GM21447 (cell line): Measurements from ENCODE around the gene EPC1.
"Not testable (repeated sequence)": the region's sequence is repeated elsewhere in the genome, so short reads cannot be mapped to it uniquely, and the experiment has no call there.

Experiments used
- ATAC-seq: cut with Tn5 transposase; IDR thresholded peaks from one replicate; pipeline ENCODE4 v1.9.1; 2021; ENCODE audit not compliant: unreplicated experiment

The EPC1 gene

DNA sequence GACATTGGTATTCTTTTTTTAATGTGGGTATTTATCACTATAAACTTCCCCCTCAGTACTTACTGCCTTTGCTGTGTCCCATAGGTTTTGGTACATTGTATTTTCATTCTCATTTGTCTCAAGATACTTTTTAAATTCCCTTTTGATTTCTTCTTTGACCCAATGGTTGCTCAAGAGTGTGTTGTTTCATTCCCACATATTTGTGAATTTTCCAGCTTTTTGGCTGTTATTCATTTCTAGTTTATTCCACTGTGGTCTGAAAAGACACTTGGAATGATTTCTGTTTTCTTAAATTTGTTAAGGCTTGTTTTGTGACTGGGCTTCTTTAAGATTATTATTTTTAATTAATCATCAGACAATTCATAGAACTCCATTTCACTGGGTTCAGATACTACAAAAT lies 105.0 kb downstream of the EPC1 start:
- ATAC-seq, result no peak

DNA sequence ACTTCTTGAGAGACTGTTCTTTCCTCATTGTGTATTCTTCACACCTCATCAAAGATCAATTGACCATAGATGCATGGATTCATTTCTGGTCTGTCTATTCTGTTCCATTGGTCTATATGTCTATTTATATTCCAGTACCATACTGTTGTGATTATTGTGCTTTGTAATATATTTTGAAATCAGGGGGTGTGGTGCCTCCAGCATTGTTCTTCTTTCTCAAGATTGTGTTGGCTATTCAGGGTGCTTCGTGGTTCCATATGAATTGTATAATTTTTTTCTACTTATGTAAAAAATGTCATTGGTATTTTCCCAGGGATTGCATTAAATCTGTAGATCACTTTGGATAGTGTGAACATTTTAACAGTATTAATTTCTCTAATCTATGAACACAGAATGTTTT lies 106.5 kb downstream of the EPC1 start:
- ATAC-seq, result no peak

GRCh38 chr10:32239769-32240168 lies 107.2 kb downstream of the EPC1 start:
- no peak for ATAC-seq

DNA sequence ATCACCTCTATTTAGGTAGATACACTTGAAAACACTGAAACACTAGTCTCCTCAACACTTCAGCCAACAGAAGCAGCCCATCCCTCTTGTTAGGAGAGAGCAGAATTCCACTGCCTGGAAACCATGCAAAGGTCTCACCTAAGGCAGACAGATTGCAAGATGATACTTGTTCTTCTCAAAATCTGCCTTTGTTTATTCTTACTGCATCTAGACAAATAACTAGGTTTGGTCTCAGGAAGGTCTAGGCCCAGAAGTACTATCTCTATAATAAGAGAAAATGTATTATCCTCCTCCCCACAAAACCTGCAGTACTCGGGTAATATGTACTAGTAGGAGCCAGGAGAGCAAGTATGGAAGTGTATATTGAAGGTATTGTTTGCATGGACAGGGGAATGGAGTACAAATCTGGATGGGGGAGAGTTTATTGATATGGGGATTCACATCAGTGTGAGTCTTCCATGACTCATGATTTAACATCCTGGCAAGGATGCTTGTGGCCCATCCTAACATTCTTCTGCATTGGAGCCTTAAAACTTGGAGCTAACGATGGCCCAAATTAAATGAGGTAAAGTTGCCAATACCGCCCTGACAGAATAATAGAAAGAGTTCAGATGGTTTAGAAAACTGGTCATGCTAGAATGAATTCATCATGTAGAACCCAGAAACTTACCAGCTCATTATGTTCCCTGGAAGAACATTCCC lies 109.2 kb downstream of the EPC1 start:
- ATAC-seq, result no peak

- no peak for ATAC-seq
Measured at GRCh38 chr10:32234471-32234870, 112.5 kb downstream of the EPC1 start.

DNA sequence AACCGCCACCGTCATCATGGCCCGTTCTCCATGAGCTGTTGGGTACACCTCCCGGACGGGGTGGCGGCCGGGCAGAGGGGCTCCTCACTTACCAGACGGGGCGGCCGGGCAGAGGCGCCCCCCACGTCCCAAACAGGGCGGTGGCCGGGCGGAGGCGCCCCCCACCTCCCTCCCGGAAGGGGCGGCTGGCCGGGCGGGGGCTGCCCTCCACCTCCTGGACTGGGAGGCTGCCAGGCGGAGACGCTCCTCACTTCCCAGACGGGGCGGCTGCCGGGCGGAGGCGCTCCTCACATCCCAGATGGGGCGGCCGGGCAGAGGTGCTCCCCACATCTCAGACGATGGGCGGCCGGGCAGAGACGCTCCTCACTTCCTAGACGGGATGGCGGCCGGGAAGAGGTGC lies 113.6 kb downstream of the EPC1 start:
- not testable (repeated sequence) for ATAC-seq

- no peak for ATAC-seq
Measured at GRCh38 chr10:32232378-32232777, 114.6 kb downstream of the EPC1 start.

- ATAC-seq, result not testable (repeated sequence)
Measured at GRCh38 chr10:32229788-32230187, 117.2 kb downstream of the EPC1 start.

- ATAC-seq, result no peak
Measured at GRCh38 chr10:32229170-32229569, 117.8 kb downstream of the EPC1 start.

- no peak for ATAC-seq
Measured at GRCh38 chr10:32227802-32228201, 119.2 kb downstream of the EPC1 start.

DNA sequence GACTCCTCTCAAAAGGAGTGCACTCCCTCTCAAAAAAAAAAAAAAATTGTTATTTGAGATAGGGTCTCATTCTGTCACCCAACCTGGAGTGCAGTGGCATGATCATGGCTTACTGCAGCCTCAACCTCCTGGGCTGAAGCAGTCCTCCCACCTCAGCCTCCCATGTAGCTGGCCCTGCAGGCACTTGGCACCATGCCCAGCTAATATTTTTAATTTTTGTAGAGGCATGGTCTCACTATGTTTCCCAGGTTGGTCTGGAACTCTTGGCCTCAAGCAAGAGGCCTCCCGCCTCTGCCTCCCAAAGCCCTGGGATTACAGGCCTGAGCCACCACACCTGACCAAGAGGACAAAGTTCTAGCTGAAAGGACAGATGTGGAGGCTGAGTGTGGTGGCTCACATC lies 120.3 kb downstream of the EPC1 start:
- no peak for ATAC-seq

DNA sequence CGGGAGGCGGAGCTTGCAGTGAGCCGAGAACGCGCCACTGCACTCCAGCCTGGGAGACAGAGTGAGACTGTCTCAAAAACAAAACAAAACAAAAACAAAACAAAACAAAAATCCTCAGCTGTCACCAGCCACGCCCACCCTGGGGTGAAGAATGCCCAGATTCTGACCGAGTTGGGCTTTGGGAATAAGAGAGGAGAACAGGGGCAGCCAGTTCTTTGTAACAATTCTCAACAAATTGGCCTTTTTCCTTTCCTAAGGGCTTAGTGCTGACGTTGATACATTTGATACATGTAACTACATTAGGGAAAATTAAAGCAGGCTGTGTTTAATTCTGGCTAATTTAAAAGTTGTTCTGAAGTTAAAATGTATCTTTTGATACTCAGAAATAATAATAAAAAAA lies 121.0 kb downstream of the EPC1 start:
- ATAC-seq, result no peak

DNA sequence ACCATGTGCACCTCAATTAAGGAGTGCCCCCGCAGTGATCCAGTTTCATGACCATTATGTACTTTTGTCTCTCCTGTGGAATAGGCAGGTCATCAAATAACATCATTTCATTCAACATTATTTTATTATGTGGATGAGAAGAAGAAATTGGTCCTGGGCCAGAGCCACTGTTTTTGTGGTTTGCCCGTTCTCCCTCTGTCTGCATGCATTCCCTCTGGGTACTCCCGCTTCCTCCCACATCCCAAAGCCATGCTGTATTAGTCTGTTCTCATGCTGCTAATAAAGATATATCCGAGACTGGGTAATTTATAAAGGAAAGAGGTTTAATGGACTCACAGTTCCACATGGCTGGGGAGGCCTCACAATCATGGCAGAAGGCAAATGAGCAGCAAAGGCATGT lies 124.6 kb downstream of the EPC1 start:
- ATAC-seq, result not testable (repeated sequence)

DNA sequence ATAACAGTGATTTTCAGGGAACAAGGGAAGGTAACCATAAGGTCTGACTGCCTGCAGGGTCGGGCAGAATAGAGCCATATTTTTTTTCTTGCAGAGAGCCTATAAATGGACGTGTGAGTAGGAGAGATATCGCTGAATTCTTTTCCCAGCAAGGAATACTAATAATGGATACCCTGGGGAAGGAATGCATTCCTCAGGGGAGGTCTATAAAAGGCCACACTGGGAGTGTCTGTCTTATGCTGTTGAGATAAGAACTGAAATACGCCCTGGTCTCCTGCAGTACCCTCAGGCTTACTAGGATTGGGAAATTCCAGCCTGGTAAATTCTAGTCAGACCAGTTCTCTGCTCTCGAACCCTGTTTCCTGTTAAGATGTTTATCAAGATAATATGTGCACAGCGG lies 127.8 kb downstream of the EPC1 start:
- ATAC-seq, result not testable (repeated sequence)

DNA sequence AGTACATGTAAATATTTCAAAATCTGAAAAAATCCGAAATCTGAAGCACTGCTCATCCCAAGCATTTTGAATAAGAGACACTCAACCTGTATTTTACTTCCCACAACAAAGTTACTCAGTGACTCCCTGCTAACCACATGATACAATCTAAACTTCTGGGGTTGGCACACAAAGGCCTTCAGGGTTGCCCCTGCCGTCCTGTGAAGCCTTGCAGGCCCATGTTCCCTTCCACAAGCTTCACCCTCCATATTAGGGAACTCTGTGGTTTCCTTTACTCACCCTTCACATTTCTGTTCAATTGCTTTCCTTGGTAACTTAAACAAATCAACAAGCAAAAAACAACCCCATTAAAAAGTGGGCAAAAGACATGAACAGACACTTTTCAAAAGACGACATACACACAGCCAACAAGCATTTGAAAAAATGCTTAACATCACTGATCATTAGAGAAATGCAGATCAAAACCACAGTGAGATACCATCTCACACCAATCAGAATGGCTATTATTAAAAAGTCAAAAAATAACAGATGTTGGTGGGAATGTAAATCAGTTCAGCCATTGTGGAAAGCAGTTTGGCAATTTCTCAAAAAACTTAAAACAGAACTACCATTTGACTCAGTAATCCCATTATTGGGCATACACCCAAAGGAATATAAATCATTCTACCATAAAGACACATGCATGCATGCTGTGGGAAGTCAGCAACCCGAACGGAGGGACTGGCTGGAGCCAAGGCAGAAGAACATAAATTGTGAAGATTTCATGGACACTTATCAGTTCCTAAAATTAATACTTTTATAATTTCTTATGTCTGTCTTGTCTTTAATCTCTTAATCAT lies 128.5 kb downstream of the EPC1 start:
- ATAC-seq, result not testable (repeated sequence)
